GM19395 (cell line): ENCODE results near the gene ACOT11.
"Not testable (repeated sequence)": the region's sequence is repeated elsewhere in the genome, so short reads cannot be mapped to it uniquely, and the experiment has no call there.

ENCODE experiments used
- ATAC-seq: cut with Tn5 transposase; IDR thresholded peaks from one replicate; pipeline ENCODE4 v1.9.1; 2021; ENCODE audit warnings: mild to moderate bottlenecking, moderate library complexity; ENCODE audit not compliant: unreplicated experiment

Gene ACOT11

DNA sequence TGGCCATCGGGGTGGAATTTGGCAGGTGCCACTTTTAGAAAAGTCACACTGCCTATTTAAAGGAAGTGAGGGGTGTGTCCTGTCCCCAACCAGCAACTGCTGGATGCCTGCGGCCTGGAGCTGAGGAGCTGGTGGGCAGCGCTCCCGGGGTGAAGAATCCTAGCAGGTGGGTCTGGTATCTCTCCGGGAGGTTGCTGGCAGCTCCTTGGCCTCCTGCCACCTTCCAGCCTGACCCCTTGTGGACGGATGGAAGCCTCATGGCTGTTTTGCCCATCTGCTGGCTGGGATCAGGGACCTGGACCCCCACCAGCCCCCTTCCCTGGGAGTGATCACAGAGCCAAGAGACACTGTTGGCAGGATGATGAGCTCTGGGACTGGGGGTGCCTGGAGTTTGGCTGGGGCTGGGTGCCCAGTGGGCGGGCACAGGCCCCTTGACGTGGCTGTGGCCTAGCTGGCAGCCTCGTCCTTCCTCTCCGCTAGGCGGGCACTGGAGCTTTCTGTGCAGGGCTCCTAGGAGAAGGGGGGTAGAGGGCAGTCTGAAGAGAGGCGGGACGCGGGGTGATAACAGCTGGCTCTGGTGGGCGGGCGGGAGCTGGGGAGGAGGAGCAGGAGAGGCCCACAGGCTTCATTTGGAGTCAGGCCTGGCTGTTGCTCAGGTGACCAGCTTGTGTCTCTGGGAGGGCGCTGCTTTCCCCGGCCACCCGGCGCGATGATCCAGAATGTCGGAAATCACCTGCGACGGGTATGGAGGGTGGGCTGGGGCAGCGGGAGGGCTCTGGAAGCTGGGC lies at the start of gene ACOT11:
Gene ACOT11 (plus strand): TSS at position 628 of the 788 bp plus-strand sequence. CDS start 82 bp downstream, at position 710.
- no peak for ATAC-seq

DNA sequence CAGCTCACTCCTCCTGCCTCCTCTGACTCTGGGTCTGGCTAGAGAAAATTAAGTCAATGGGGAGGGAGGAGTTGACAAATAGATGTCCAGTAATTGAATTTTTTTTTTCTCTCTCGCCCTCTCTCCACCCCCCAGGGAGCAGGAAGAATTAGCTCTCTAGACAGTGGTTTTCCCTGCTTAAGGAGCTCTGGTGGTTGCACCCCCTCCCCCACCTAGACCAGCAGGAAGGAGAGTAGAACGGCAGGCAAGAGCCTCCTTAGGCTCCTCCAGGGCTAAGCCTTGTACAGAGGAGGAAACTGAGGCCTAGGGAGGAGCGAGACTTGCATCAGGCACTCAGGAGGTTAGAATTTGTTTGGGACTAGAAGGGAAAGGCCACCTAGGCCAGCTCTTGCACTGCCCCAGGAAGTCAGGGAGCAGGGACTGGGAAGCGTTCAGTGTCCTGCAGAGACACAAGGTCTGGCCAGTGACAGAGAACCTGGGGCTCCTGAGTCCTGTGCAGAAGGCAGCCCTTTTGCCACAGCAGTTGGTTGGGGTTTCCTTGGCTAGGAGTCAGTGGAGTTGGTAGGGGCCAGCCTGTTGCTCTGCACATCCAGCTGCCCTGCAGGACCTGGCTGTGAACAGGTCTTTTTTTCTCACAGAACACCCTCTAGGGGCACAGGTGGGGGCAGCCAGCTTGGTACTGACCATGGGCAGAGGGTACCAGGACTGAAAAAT lies 49.5 kb upstream of the ACOT11 start:
- ATAC-seq: no peak

DNA sequence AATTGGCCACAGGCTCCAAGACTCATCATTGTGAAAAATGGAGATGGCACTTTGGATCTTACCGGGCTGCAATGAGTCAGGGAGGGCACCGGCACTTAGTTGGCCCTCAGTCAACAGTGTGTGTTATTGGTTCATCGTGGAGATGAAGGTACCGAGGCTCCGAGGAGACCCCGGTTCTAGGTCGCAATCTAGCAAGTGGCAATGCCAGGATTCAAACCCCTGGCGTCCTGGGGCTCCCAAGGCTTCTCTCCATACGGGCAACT lies 49.0 kb upstream of the ACOT11 start:
- no peak for ATAC-seq

DNA sequence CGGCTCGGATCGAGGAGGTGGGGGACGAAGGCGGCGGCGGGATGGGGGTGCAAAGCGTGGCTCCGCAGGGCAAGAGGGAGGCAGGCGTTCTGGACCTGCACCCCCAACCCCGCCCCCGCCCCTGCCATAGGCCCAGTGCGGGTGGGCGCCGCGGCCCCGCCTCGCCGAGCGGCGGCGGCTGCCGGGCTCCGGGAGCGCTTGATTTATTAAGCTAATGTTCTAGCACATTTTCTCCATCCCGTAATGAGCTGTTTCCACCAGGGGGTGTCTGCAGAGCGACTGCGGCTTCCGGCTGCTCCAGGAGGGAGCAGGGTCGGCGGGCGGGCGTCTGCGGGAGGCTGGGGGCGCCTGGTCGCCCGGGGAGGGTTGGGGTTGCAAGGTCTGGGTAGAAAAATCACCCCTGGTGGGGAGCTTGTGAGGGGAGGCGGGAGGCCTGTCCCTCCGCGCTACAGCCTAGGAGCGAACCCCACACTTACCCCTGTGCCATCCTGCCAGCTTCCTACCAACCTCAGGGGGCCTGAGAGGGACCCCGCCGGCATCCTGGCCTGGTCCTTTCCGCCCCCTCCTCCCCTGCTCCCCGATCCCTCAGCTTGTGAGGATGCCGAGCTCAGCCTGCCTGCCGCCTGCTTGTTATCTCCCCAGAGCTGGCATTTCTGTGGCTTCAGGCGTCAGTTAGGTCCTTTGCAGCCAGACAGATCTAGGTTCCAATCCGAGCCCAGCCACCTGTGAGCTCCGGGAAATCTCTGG lies 48.5 kb upstream of the ACOT11 start:
- ATAC-seq: no peak

DNA sequence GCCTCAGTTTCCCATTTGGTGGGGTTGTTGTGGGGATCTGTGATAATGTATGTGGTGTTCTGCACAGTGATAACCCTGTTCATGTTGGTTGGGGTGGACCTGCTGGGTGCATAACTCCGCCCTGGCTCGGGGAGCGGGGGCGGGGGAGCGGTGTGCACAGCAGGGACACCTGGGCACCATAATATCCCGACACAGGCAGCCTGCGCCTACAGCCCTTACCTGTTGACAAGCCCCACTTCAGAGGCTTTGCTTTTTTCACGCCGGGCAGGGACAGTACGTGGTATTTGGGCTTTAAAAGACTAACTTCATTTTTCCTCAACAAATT lies 48.0 kb upstream of the ACOT11 start:
- no peak for ATAC-seq

DNA sequence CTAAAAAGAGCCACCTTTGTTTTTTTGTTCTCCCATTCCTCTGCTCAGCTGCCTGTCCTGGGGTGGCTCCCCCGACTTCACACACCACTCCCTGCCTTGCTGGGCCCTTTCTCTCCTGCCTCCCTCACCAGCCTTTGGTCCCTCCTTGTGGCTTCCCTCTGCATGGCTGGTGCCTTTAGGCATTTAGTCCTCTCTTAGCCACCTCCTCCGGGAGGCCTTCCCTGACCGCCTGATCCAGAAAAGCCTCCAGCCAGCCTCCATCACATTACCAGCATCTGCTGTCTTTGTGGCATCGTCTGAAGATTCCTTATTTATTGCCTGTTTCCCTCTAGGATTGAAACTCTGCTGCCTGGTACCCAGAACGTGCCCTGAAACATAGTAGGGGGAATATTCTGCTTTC lies 46.2 kb upstream of the ACOT11 start:
- ATAC-seq: no peak

DNA sequence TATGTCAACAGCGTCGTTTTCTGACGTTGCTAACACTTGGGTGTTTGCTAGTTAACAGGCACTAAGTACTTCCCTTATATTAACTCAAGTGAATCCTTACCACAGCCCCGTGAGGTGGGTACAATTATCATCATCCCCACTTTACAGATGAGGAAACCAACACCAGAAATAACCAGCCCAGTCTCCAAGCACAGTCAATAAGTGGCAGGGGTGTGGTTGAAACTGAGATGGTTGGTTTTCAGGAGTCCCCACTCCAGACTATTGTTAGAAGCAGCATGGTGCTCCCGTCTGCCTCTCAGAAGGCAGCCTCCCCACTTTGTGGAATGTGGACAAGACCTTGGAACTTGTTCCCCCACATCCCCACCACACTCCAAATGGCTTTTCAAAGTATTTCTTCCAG lies 45.7 kb upstream of the ACOT11 start:
- ATAC-seq: no peak

DNA sequence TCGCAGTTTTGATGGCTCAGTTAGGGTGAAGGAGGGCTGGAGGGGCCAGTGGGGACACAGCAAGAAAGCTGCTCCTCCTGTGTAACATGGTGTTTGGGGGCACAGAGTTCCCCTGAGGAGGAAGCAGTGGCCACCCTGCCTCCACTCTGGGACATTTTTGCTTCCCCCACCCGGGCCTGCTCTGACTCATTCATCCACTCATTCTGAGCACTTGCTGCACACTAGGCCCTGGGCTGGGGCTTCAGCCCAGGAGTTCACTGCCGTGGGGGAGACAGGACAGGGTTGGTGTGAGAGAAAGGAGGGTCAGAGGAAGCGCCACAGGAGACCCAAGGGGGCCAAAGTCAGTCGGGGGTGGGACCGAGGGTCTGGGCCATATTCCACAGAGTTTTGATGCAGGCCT lies 41.4 kb upstream of the ACOT11 start:
- ATAC-seq: no peak

DNA sequence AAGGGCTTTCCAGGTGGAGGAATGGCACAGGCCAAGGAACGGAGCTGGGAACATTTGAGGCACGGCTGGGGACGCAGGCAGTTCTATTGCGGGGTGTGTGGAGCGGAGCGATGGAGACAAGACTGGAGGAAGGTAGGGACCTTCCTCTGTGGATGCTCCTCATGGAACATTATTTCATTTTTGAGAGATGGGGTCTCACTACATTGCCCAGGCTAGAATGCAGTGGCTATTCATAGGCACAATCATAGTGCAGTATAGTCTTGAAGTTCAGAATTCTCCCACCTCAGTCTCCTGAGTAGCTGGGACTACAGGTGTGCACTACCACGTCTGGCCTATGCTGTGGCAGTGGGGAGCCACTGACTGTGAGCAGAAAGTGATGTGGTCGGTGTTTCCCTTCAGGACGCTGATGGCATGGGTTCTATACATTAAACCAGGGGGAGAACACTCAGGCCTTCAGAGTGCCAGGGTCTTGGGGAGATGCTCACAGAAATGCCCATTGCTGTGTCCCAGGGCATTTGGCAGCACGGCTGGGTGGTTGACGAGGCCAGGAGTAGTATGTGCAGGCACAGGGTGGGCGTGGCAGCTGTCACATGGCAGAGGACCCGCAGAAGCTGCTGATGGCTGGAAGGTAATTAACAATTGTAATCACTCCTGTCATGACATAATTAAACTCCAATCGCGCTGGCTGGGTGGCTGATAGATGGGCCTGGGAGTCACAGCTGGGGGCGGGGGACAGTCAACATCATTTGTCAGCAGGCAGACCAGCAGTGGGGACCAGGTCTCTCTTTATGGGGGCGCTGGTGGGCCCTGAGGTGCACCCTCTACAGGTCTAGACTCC lies 40.8 kb upstream of the ACOT11 start:
- no peak for ATAC-seq

DNA sequence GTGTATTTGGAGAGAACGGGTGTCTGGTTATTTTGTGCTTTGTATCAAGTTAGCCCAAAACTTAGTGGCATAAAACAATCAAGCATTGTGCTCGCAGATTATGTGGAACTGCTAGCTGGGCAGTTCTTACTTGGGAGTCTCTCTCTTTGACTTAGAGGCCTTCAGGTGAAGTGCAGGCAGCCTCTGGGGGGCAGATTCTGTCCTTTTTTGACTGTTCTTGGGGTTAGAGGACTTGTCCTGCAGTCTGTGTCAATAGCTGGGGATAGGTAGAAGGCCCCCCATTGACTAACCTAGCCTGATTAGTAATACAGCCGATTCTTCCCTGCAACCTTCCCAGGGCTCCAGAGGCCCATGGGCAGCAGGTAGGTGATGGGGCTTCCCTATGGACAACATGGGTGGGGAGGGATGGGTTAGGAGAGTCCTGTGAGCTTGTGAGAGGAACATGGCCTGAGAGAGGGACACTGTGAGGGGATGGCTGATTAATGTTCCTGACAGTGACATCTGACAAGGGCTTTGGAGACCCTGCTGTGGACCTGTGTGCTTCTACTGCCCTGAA lies 37.2 kb upstream of the ACOT11 start:
- no peak for ATAC-seq

DNA sequence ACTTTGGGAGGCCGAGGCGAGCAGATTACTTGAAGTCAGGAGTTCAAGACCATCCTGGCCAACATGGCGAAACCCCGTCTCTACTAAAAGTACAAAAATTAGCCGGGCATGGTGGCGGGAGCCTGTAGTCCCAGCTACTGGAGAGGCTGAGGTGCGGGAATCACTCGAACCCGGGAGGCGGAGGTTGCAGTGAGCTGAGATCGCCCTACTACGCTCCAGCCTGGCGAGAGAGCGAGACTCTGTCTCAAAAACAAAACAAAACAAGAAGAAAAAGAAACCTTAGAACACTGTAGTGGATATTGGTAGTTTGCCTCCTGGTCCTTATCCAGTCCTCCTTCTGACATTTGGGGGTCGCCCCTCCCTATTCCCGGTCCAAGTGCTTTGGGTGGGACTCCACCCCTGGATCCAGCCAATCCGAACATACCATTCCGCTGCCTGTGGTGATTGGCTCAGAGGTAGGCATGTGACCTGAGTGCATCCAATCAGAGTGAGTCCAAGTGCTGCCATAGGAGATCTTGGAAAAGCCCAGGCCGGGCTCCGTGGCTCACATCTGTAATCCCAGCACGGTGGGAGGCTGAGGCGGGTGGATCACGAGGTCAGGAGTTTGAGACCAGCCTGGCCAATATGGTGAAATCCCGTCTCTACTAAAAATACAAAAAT lies 34.0 kb upstream of the ACOT11 start:
- not testable (repeated sequence) for ATAC-seq

DNA sequence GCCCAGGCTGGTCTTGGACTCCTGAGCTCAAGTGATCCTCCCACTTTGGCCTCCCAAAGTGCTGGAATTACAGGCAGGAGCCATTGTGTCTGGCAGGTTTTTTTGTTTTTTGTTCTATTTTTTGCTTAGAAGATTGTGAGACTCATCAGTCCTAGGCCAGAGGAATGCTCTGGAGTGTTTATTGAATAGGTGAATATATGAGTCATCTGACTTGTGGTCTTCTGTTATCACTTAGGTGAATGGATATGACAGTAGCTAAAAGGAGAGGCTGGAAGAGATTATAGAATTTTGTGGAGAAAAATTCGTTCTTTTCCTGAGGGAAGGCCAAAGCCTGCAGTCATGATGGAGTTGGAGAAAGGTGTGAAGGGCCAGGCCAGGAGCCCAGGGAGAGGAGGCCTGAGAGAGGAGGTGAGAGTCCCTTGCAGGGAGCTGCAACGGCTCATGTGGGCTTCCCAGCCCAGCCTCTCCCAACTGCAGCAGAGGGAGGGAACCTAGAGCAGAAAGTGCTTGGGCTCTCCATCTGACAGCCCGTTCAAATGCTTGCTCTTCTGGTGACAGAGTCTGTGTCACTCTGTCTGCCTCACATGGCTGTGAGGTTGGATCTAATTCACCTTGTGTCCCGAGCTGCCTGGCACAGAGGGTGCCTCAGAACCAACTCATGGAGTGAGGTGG lies 31.6 kb upstream of the ACOT11 start:
- ATAC-seq: no peak

DNA sequence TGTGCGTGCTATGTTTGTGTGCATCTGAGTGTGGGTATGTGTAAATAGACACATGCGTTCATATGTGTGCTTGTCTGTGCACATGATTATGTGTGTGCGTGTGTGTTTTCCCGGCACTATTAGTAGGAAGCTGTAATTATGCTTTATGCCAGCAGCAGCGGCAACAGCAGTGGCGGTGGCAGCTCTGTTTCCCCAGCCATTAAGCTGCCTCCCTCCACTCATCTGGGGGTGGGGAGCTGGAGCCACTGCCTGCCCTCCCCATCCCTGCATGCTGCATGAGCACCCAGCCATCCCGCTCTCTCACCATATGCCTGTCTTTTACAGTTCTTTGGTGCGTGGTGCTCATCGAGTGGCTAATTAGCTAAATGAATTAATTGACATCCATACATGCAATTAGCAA lies 30.5 kb upstream of the ACOT11 start:
- ATAC-seq: no peak

DNA sequence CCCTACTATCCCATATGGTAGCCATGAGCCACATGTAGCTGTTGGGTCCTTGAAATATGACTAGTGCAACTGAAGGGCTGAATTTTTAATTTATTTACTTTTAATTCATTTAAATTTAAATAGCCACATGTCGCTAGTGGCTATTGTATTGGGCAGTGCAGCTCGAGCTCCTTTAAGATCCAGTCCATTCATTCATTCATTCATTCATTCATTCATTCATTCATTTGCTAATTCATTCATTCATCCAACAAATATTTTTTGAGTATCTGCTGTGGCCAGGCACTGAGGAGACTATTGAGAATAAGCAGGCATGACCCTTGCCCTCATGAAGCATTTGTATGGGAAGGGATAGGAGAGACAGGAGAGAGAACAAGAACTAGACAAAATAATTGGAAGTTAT lies 29.5 kb upstream of the ACOT11 start:
- ATAC-seq: no peak

DNA sequence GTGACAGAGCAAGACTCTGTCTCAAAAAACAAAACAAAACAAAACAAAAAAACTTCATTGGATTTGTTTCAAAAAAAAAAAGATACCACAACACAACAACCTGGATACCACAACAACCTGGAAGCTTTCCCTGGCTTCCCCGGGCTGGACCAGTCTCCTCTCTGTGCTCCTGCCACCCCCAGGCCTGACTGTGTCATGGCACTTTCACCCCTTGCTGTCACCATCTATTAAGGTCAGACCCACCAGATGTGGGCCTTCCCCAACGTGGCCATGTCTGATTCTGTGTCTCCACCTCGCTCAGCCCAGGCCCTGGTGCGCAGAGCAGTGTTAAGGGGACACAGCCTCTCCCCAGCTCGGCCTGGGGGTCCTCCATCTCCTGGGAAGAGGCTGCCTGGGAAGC lies 28.3 kb upstream of the ACOT11 start:
- no peak for ATAC-seq

DNA sequence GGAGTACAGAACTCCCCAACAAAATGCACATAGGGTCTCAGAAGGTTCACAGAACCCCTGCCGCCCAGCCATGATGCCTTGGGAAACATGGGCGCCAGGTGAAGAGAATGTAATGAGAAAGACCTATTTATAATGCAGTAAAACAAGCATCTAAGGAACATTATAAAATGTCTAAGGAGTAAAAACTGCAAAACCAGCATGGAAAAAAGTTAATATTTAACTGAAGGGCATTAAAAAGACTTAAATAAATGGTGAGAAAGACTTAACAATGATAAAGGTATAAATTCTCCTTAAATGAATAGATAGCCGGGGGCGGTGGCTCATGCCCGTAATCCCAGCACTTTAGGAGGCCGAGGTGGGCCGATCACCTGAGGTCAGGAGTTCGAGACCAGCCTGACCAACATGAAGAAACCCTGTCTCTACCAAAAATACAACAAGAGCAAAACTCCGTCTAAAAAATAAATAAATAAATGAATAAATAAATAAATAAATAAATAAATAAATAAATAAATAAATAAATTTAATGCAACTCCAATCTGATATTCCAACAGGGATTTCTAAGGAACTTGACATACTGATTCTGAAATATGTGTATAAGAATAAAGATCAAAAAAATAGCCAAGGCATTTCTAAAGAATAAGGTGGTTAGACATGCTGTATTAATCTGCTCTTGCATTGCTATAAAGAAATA lies 27.3 kb upstream of the ACOT11 start:
- ATAC-seq: no peak

DNA sequence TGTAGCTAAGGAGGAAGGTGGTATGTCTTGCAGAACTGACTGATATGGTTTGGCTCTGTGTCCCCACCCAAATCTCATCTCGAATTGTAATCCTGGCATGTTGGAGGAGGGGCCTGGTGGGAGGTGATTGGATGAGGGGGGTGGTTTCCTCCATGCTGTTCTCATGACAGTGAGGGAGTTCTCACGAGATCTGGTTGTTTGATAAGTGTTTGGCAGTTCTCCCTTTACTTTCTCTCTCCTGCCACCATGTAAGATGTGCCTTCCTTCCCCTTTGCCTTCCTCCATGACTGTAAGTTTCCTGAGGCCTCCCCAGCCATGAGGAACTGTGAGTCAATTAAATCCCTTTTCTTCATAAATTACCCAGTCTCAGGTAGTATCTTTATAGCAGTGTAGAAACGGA lies 21.5 kb upstream of the ACOT11 start:
- not testable (repeated sequence) for ATAC-seq

DNA sequence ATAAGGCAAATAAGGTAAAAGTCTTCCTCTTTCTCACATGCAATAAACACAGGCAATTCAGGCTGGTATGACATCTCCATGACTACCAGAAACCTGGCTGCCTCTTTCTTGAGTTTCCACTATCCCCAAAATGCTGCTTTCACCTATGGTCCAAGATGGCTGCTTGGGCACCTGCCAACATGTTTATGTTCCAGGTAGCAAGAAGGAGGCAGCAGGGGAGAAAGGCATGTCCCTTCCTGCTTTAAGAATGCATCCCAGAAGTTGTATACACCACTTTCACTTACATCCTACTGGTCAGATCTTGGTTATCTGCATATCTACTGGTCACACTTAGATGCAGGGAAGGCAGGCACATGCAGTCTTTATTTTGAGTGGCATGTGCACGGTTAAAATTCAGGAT lies 19.4 kb upstream of the ACOT11 start:
- no peak for ATAC-seq

DNA sequence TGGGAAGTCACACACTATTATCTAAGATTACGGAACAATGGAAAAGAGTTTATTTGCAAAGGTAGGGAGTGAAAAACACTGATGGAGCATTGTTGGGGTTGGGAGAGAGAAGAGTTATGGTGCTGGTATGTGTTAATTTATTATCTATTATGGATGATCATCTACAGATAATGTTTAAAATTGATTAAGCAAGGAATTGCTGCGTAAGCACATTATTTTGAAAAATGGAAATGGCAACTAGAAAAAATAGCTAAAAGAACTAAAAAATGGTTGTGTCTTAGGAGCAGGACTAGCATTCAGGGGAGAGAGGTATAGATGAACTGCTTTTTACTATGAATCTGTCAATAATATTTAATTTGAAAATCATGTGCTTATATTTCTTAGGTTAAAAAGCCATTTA lies 16.0 kb upstream of the ACOT11 start:
- no peak for ATAC-seq
